H1 (cell line): ENCODE measurements around the gene TMPRSS12. TPM values are rescaled to one million over a fixed set of nuclear protein-coding genes. Genes with fewer than 3 reads are reported as not detected.

ENCODE experiments used
- CTCF ChIA-PET: fragments of 300-600 bp; sonication (Branson Sonifier 250); formaldehyde crosslinking; loops from one replicate; lab custom pipeline; 2021; ENCODE audit not compliant: partially characterized antibody; lab: Charles Lee
- POLR2A ChIA-PET: fragments of 300-600 bp; sonication (Branson Sonifier 250); formaldehyde crosslinking; loops from one replicate; lab custom pipeline; 2021; ENCODE audit warnings: inconsistent platforms; ENCODE audit not compliant: partially characterized antibody; lab: Charles Lee
- DNase-seq, 2 experiments: peaks; one replicate each; pipeline versions ENCODE4 v3.0.0 to v3.0.0-alpha.2; 2010 to 2022; ENCODE audit warnings: low spot score in 2 of 2, low read depth in 1 of 2, mixed read lengths in 1 of 2
- FAIRE-seq: peaks from 2 replicates; lab custom pipeline; 2011; peaks lifted over from hg19 to GRCh38; lab: Jason Lieb, UNC
- H2AFZ ChIP-seq: 2 replicates; pipeline ENCODE4 v1.8.1; 2012; ENCODE audit warnings: low read length, inconsistent platforms
- H2AK5ac ChIP-seq: 2 replicates; pipeline ENCODE4 v1.6.1; 2013; ENCODE audit warnings: low read depth, low read length
- H2BK120ac ChIP-seq: replicated peaks from 2 replicates; pipeline ENCODE3; 2013; ENCODE audit warnings: low read depth, low read length, inconsistent platforms
- H2BK12ac ChIP-seq: 2 replicates; pipeline ENCODE4 v1.6.1; 2013; ENCODE audit warnings: low read depth, low read length
- H2BK15ac ChIP-seq: 2 replicates; pipeline ENCODE4 v1.6.1; 2013; ENCODE audit warnings: low read length
- H2BK20ac ChIP-seq: 2 replicates; pipeline ENCODE4 v1.6.1; 2013; ENCODE audit warnings: low read length
- H2BK5ac ChIP-seq: 2 replicates; pipeline ENCODE4 v1.6.1; 2013; ENCODE audit warnings: low read depth, low read length
- H3K14ac ChIP-seq: 2 replicates; pipeline ENCODE4 v1.6.1; 2013; ENCODE audit warnings: inconsistent platforms; ENCODE audit not compliant: insufficient read length
- H3K18ac ChIP-seq: 2 replicates; pipeline ENCODE4 v1.6.1; 2013; ENCODE audit warnings: low read length; ENCODE audit errors: extremely low read depth
- H3K23ac ChIP-seq: 2 replicates; pipeline ENCODE4 v1.6.1; 2013; ENCODE audit warnings: inconsistent platforms; ENCODE audit not compliant: insufficient read length
- H3K23me2 ChIP-seq: 2 replicates; pipeline ENCODE4 v1.6.1; 2013; ENCODE audit warnings: low read depth, low read length
- H3K27ac ChIP-seq: 2 replicates; pipeline ENCODE4 v1.6.1; 2011; ENCODE audit warnings: low read depth, low read length, inconsistent platforms
- H3K27me3 ChIP-seq, 4 experiments: replicated peaks in 1 of 4; 1 replicate in 1 of 4; 2 replicates in 3 of 4; pipeline versions ENCODE4 v1.6.1 to v1.8.1; 2011 to 2013; ENCODE audit warnings: low read length in 3 of 4, mild to moderate bottlenecking in 3 of 4, inconsistent platforms in 2 of 4, mixed read lengths in 2 of 4, moderate library complexity in 1 of 4; ENCODE audit not compliant: control insufficient read depth in 3 of 4, insufficient read depth in 3 of 4; ENCODE audit errors: extremely low read depth in 1 of 4
- H3K36me3 ChIP-seq, 4 experiments: 2 replicates each; pipeline versions ENCODE4 v1.6.1 to v1.8.1; 2011 to 2013; ENCODE audit warnings: mild to moderate bottlenecking in 4 of 4, low read length in 3 of 4, moderate library complexity in 2 of 4, control low read depth in 1 of 4, inconsistent platforms in 1 of 4; ENCODE audit not compliant: insufficient read depth in 4 of 4, control insufficient read depth in 2 of 4
- H3K4ac ChIP-seq: replicated peaks from 2 replicates; pipeline ENCODE3; 2013; ENCODE audit warnings: low read length, low read depth, mixed read lengths, inconsistent platforms; ENCODE audit not compliant: insufficient read length
- H3K4me1 ChIP-seq, 4 experiments: replicated peaks in 1 of 4; 1 replicate in 1 of 4; 2 replicates in 3 of 4; pipeline versions ENCODE4 v1.6.1 to v1.8.1; 2011 to 2013; ENCODE audit warnings: low read length in 3 of 4, inconsistent platforms in 2 of 4, mixed read lengths in 1 of 4; ENCODE audit not compliant: insufficient read depth in 4 of 4, control insufficient read depth in 3 of 4
- H3K4me2 ChIP-seq, 2 experiments: 2 replicates each; pipeline versions ENCODE4 v1.6.1 to v1.8.1; 2011 to 2013; ENCODE audit warnings: low read depth in 2 of 2, low read length in 2 of 2, control low read depth in 1 of 2, inconsistent platforms in 1 of 2, mild to moderate bottlenecking in 1 of 2; ENCODE audit not compliant: insufficient read depth in 1 of 2
- H3K4me3 ChIP-seq, 4 experiments: fragments of 200-600, 300-600 bp in 1 of 4; sonication (generic), shearing (Covaris generic), sonication (Bioruptor Twin) in 1 of 4; 2 replicates each; pipeline versions ENCODE4 v1.5.1 to v1.8.1; 2011 to 2016; ENCODE audit warnings: low read length in 4 of 4, low read depth in 3 of 4, control low read depth in 2 of 4, inconsistent platforms in 2 of 4, mild to moderate bottlenecking in 2 of 4, mixed read lengths in 1 of 4, moderate library complexity in 1 of 4; ENCODE audit not compliant: insufficient read depth in 2 of 4; ENCODE audit errors: extremely low read depth in 1 of 4
- H3K56ac ChIP-seq: replicated peaks from 2 replicates; pipeline ENCODE3; 2013; ENCODE audit warnings: low read depth, mild to moderate bottlenecking, mixed read lengths, low read length, inconsistent platforms; ENCODE audit not compliant: insufficient read length
- H3K79me1 ChIP-seq: 2 replicates; pipeline ENCODE4 v1.6.1; 2013; ENCODE audit warnings: low read depth, low read length, control low read depth
- H3K79me2 ChIP-seq, 2 experiments: 2 replicates each; pipeline versions ENCODE4 v1.6.1 to v1.8.1; 2012 to 2013; ENCODE audit warnings: low read length in 2 of 2, mild to moderate bottlenecking in 2 of 2, inconsistent platforms in 1 of 2; ENCODE audit not compliant: insufficient read depth in 2 of 2, control insufficient read depth in 1 of 2
- H3K9ac ChIP-seq, 4 experiments: replicated peaks in 1 of 4; 1 replicate in 1 of 4; 2 replicates in 3 of 4; pipeline versions ENCODE4 v1.6.1 to v1.8.1; 2011 to 2013; ENCODE audit warnings: low read depth in 3 of 4, low read length in 3 of 4, control low read depth in 2 of 4, mild to moderate bottlenecking in 2 of 4, moderate library complexity in 2 of 4, inconsistent platforms in 1 of 4; ENCODE audit errors: extremely low read depth in 1 of 4
- H3K9me3 ChIP-seq, 2 experiments: 2 replicates each; pipeline versions ENCODE4 v1.6.1 to v1.8.1; 2012 to 2013; ENCODE audit warnings: mild to moderate bottlenecking in 2 of 2, moderate library complexity in 2 of 2, control low read depth in 1 of 2, inconsistent platforms in 1 of 2, low read depth in 1 of 2, low read length in 1 of 2, mixed read lengths in 1 of 2; ENCODE audit not compliant: insufficient read depth in 2 of 2
- H4K20me1 ChIP-seq, 2 experiments: replicated peaks in 1 of 2; 2 replicates each; pipeline versions ENCODE3 to v1.8.1; 2011 to 2013; ENCODE audit warnings: inconsistent platforms in 2 of 2, low read length in 2 of 2, mild to moderate bottlenecking in 1 of 2; ENCODE audit not compliant: insufficient read depth in 2 of 2, control insufficient read depth in 1 of 2
- H4K5ac ChIP-seq: 2 replicates; pipeline ENCODE4 v1.6.1; 2013; ENCODE audit warnings: low read length, low read depth, mixed read lengths, inconsistent platforms; ENCODE audit not compliant: insufficient read length
- H4K8ac ChIP-seq: 2 replicates; pipeline ENCODE4 v1.8.0; 2013; ENCODE audit warnings: mild to moderate bottlenecking, moderate library complexity, low read length, inconsistent platforms; ENCODE audit not compliant: insufficient read depth; ENCODE audit errors: extremely low read depth
- H4K91ac ChIP-seq: replicated peaks from 2 replicates; pipeline ENCODE3; 2013; ENCODE audit warnings: low read length, mixed read lengths, inconsistent platforms; ENCODE audit not compliant: insufficient read length
- CREB1 ChIP-seq: IDR thresholded peaks from 2 replicates; pipeline ENCODE4 v1.6.1; 2012; ENCODE audit warnings: inconsistent platforms
- EGR1 ChIP-seq: IDR thresholded peaks from 2 replicates; pipeline ENCODE4 v1.6.1; 2011; ENCODE audit warnings: low read depth, low read length, borderline replicate concordance
- GABPA ChIP-seq: IDR thresholded peaks from 2 replicates; pipeline ENCODE4 v1.6.1; 2011; ENCODE audit warnings: mild to moderate bottlenecking, low read length, moderate library complexity, borderline replicate concordance; ENCODE audit not compliant: insufficient read depth
- JUN ChIP-seq: IDR thresholded peaks from 2 replicates; pipeline ENCODE4 v1.6.1; 2011; ENCODE audit warnings: low read depth, mild to moderate bottlenecking, improper control_type of control experiment, low read length
- KDM5A ChIP-seq: fragments of 200-600 bp; IDR thresholded peaks from 2 replicates; pipeline ENCODE4 v1.7.1; 2012; ENCODE audit warnings: mild to moderate bottlenecking, low read length, inconsistent platforms, mixed read lengths
- MAFK ChIP-seq: IDR thresholded peaks from 2 replicates; pipeline ENCODE4 v1.6.1; 2012; ENCODE audit warnings: low read depth, mild to moderate bottlenecking, improper control_type of control experiment, low read length
- POLR2A ChIP-seq, 2 experiments: IDR thresholded peaks; 1 replicate in 1 of 2; 2 replicates in 1 of 2; pipeline ENCODE4 v1.6.1; 2011; ENCODE audit warnings: low read depth in 2 of 2, low read length in 2 of 2, mild to moderate bottlenecking in 2 of 2; ENCODE audit errors: control extremely low read depth in 1 of 2
- SAP30 ChIP-seq: fragments of 300-600 bp; sonication (generic); IDR thresholded peaks from 2 replicates; pipeline ENCODE4 v1.7.1; 2012; ENCODE audit warnings: low read length, moderate library complexity, mild to moderate bottlenecking, inconsistent platforms; ENCODE audit not compliant: insufficient read depth, insufficient replicate concordance
- SIN3A ChIP-seq, 2 experiments: IDR thresholded peaks in 1 of 2; conservative IDR thresholded peaks in 1 of 2; 2 replicates each; pipeline ENCODE4 v1.6.1; 2011 to 2012; ENCODE audit warnings: low read length in 2 of 2, improper control_type of control experiment in 1 of 2, low read depth in 1 of 2, mild to moderate bottlenecking in 1 of 2
- WGBS, 2 experiments: shearing (Covaris generic) in 1 of 2; methylation state at CpG; one replicate each; pipeline versions ENCODE4 v1.1.6 to v1.1.7; 2013 to 2015; ENCODE audit warnings: low lambda C conversion rate in 2 of 2, mixed read lengths in 2 of 2, inconsistent platforms in 1 of 2, low coverage in 1 of 2, missing lambda C conversion rate in 1 of 2; ENCODE audit not compliant: insufficient replicate concordance in 2 of 2, insufficient coverage in 1 of 2, insufficient read length in 1 of 2; ENCODE audit errors: extremely low coverage in 1 of 2, missing lambda C conversion rate in 1 of 2; 5-methylcytosine and 5-hydroxymethylcytosine counted together
- polyA plus RNA-seq, 7 experiments: library from polyadenylated mRNA; depleted of rRNA in 3 of 7; stranded (reverse) in 5 of 7; unstranded in 2 of 7; fragments of >200 nt in 5 of 7; fragments of 200-250 nt in 2 of 7; gene quantifications; 1 replicate in 5 of 7; 2 replicates in 1 of 7; 4 replicates in 1 of 7; pipeline versions ENCODE4 v1.2.1 to v1.2.3, GENCODE V29; 2011 to 2013; ENCODE audit warnings: missing spikeins in 2 of 7, mixed read lengths in 2 of 7
- total RNA-seq: library from RNA; stranded (reverse); fragmentation: NEBNext Ultra II Directional; extraction: Animal tissue kit (Norgen Biotek cat#: 25700); gene quantifications from 2 replicates; pipeline ENCODE4 v1.2.1, GENCODE V29; 2021
- TF ChIP-seq, protein P1 (sequence below): IDR thresholded peaks from 2 replicates; pipeline ENCODE4 v1.6.1; 2012; ENCODE audit warnings: low read length, inconsistent platforms

TMPRSS12 gene
- total and polyA plus RNA-seq, 2 of the 8 experiments (the other 6 are each of a cell fraction or from before 2014, with no cell fraction given), result not detected

GRCh38 chr12:50806176-50806575 lies 36.5 kb upstream of the TMPRSS12 start:
- Histone ChIP-seq H2AFZ (no peak overlapping the region), H3K23me2 (no peaks in the 10 kb centered on the region), H4K5ac (no peak overlapping the region), H3K14ac (no peak overlapping the region), H3K79me1 (no peaks in the 10 kb centered on the region), H3K4me1 (no peaks in the 10 kb centered on the region), H2AK5ac (no peak overlapping the region), H3K18ac (no peak overlapping the region), H3K9me3 (no peaks in the 10 kb centered on the region), H3K23ac (no peak overlapping the region), H4K20me1 (no peaks in the 10 kb centered on the region), H3K27me3 (no peaks in the 10 kb centered on the region), H2BK20ac (no peak overlapping the region), H2BK5ac (no peak overlapping the region), H2BK12ac (no peak overlapping the region), H3K36me3 (peaks cover 0 to 12% (median 9%) of the 10 kb centered on the region in 4 experiments; a peak in 6 of 8 replicates), H4K91ac (no peak overlapping the region), H4K8ac (no peak overlapping the region), H3K4me2 (no peak overlapping the region), H2BK120ac (no peak overlapping the region), H3K4me3 (no peak overlapping the region), H2BK15ac (no peak overlapping the region), H3K56ac (no peak overlapping the region), H3K4ac (no peak overlapping the region), H3K79me2 (no peaks in the 10 kb centered on the region), H3K27ac (no peak overlapping the region), H3K9ac (no peak overlapping the region)
- POLR2A ChIA-PET, result no interaction called here
- 92% methylated on average over 4 of the region's 4 CpGs; no CpG with 5 or more reads in 1 of the 2 experiments for WGBS, 2 experiments
- CTCF ChIA-PET, result no interaction called here
- DNase-seq (no peak), FAIRE-seq (no peak)
- TF ChIP-seq GABPA, result no peak
- TF ChIP-seq, protein P1, sequence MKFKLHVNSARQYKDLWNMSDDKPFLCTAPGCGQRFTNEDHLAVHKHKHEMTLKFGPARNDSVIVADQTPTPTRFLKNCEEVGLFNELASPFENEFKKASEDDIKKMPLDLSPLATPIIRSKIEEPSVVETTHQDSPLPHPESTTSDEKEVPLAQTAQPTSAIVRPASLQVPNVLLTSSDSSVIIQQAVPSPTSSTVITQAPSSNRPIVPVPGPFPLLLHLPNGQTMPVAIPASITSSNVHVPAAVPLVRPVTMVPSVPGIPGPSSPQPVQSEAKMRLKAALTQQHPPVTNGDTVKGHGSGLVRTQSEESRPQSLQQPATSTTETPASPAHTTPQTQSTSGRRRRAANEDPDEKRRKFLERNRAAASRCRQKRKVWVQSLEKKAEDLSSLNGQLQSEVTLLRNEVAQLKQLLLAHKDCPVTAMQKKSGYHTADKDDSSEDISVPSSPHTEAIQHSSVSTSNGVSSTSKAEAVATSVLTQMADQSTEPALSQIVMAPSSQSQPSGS, result no peak
- TF ChIP-seq JUN, result no peak
- TF ChIP-seq SAP30, result no peak
- no peak for TF ChIP-seq EGR1
- no peak for TF ChIP-seq CREB1
- no peak for TF ChIP-seq SIN3A (conservative IDR thresholded peaks at IDR 0.05 in 1 of 2, IDR thresholded peaks at IDR 0.05 in 1 of 2; ENCODE audit: low read depth in 1 of 2, low read length in 2 of 2)
- TF ChIP-seq MAFK, result no peak
- TF ChIP-seq KDM5A, result no peak
- TF ChIP-seq POLR2A (IDR thresholded peaks at IDR 0.05; ENCODE audit: control extremely low read depth in 1 of 2, low read depth in 2 of 2, low read length in 2 of 2), result no peak
